Smooth muscle cell (in vitro differentiated cells): ENCODE measurements around the gene MCM5. TPM values are rescaled to one million over a fixed set of nuclear protein-coding genes. Genes with fewer than 3 reads are reported as not detected.

Source experiments
- DNase-seq: peaks from one replicate; lab custom pipeline; 2025; ENCODE audit not compliant: unreplicated experiment; lab: John Stamatoyannopoulos, UW
- H2AFZ ChIP-seq: fragments of 200-600 bp; sonication (generic); 2 replicates; pipeline ENCODE4 v1.6.0; 2016; ENCODE audit warnings: antibody characterized with exemption, low read depth, mild to moderate bottlenecking
- H3F3A ChIP-seq: fragments of 200-600 bp; sonication (generic); 2 replicates; pipeline ENCODE4 v1.6.0; 2017; ENCODE audit warnings: antibody characterized with exemption, low read depth
- H3K27ac ChIP-seq: fragments of 200-600 bp; sonication (generic); 2 replicates; pipeline ENCODE4 v1.5.1; 2016; ENCODE audit warnings: low read depth, mild to moderate bottlenecking
- H3K27me3 ChIP-seq: fragments of 200-600 bp; sonication (generic); 2 replicates; pipeline ENCODE4 v1.6.1; 2016; ENCODE audit warnings: low read depth, mild to moderate bottlenecking
- H3K36me3 ChIP-seq: fragments of 200-600 bp; sonication (generic); 2 replicates; pipeline ENCODE4 v1.5.1; 2016; ENCODE audit warnings: low read depth
- H3K4me1 ChIP-seq: fragments of 200-600 bp; sonication (generic); 2 replicates; pipeline ENCODE4 v1.5.1; 2016; ENCODE audit warnings: low read depth
- H3K4me2 ChIP-seq: fragments of 200-600 bp; sonication (generic); 2 replicates; pipeline ENCODE4 v1.6.0; 2016; ENCODE audit warnings: mild to moderate bottlenecking
- H3K4me3 ChIP-seq: fragments of 200-600 bp; sonication (generic); 2 replicates; pipeline ENCODE4 v1.5.1; 2016; ENCODE audit warnings: mild to moderate bottlenecking
- H3K79me2 ChIP-seq: fragments of 200-600 bp; sonication (generic); 2 replicates; pipeline ENCODE4 v1.6.0; 2016; ENCODE audit warnings: low read depth, mild to moderate bottlenecking
- H3K9ac ChIP-seq: fragments of 200-600 bp; sonication (generic); 2 replicates; pipeline ENCODE4 v1.6.0; 2016; ENCODE audit warnings: low read depth
- H3K9me3 ChIP-seq: fragments of 200-600 bp; sonication (generic); replicated peaks from 2 replicates; pipeline ENCODE4 v1.5.1; 2016; ENCODE audit warnings: low read depth
- H4K20me1 ChIP-seq: fragments of 200-600 bp; sonication (generic); 2 replicates; pipeline ENCODE4 v1.6.0; 2016; ENCODE audit warnings: low read depth
- CTCF ChIP-seq: fragments of 200-600 bp; sonication (generic); IDR thresholded peaks from 2 replicates; pipeline ENCODE4 v1.5.1; 2017; ENCODE audit warnings: borderline replicate concordance, mild to moderate bottlenecking, antibody characterized with exemption; ENCODE audit not compliant: insufficient read depth, poor library complexity, severe bottlenecking
- WGBS: methylation state at CpG from one replicate; pipeline ENCODE4 v1.1.7; 2016; ENCODE audit warnings: low lambda C conversion rate; 5-methylcytosine and 5-hydroxymethylcytosine counted together
- polyA plus RNA-seq: library from polyadenylated mRNA; unstranded; fragments of >200 nt; fragmentation: Nextera tagmentation; extraction: Ambion mirVana; gene quantifications from 2 replicates; pipeline ENCODE4 v1.2.1, GENCODE V29; 2016
- total RNA-seq: library from RNA; depleted of rRNA; stranded (reverse); fragments of >200 nt; gene quantifications from 2 replicates; pipeline ENCODE4 v1.2.3, GENCODE V29; 2014

The MCM5 gene
- total and polyA plus RNA-seq, 2 experiments from 2014 or later, result 28.7 to 31.9 TPM

- 76% methylated on average over 6 of the region's 6 CpGs for WGBS
- H4K20me1 ChIP-seq, result no peaks in the 10 kb centered on the region
- H3K4me2 ChIP-seq, result no peak overlapping the region
- DNase-seq, result no peak
- no peak overlapping the region for H3K27ac ChIP-seq
- H3K9ac ChIP-seq, result no peak overlapping the region
- TF ChIP-seq CTCF, result no peak
- H3K27me3 ChIP-seq, result no peaks in the 10 kb centered on the region
- no peaks in the 10 kb centered on the region for H3K36me3 ChIP-seq
- no peaks in the 10 kb centered on the region for H3K79me2 ChIP-seq
- no peaks in the 10 kb centered on the region for H3K4me1 ChIP-seq
- no peaks in the 10 kb centered on the region for H3F3A ChIP-seq
- H2AFZ ChIP-seq, result no peak overlapping the region
- H3K9me3 ChIP-seq, result no peaks in the 10 kb centered on the region
- no peak overlapping the region for H3K4me3 ChIP-seq
Measured at GRCh38 chr22:35443338-35443737, 43.4 kb downstream of the MCM5 start.

- Histone ChIP-seq H3K4me2 (no peak overlapping the region), H3K4me3 (no peak overlapping the region), H2AFZ (no peak overlapping the region), H3F3A (no peaks in the 10 kb centered on the region), H3K27me3 (no peaks in the 10 kb centered on the region), H3K27ac (no peak overlapping the region), H3K79me2 (no peaks in the 10 kb centered on the region), H3K9ac (no peak overlapping the region), H4K20me1 (no peaks in the 10 kb centered on the region), H3K4me1 (no peaks in the 10 kb centered on the region), H3K36me3 (no peaks in the 10 kb centered on the region), H3K9me3 (no peaks in the 10 kb centered on the region)
- no peak for TF ChIP-seq CTCF
- no peak for DNase-seq
- WGBS, result 78% methylated on average over 11 of the region's 11 CpGs
Measured at GRCh38 chr22:35443790-35444684, 44.1 kb downstream of the MCM5 start.

GRCh38 chr22:35444685-35445399 is 44.9 kb downstream of the MCM5 start:
- TF ChIP-seq CTCF, result no peak
- H3K4me2 ChIP-seq, result no peak overlapping the region
- no peak overlapping the region for H2AFZ ChIP-seq
- H4K20me1 ChIP-seq, result no peaks in the 10 kb centered on the region
- no peak overlapping the region for H3K4me3 ChIP-seq
- no peaks in the 10 kb centered on the region for H3F3A ChIP-seq
- no peaks in the 10 kb centered on the region for H3K27me3 ChIP-seq
- H3K36me3 ChIP-seq, result no peaks in the 10 kb centered on the region
- DNase-seq, result no peak
- 92% methylated on average over 13 of the region's 13 CpGs for WGBS
- no peak overlapping the region for H3K27ac ChIP-seq
- no peak overlapping the region for H3K9ac ChIP-seq
- no peaks in the 10 kb centered on the region for H3K9me3 ChIP-seq
- no peaks in the 10 kb centered on the region for H3K4me1 ChIP-seq
- H3K79me2 ChIP-seq, result no peaks in the 10 kb centered on the region
